H1 (cell line): ENCODE data around the gene RNASE2. TPM values are rescaled to one million over a fixed set of nuclear protein-coding genes. Genes with fewer than 3 reads are reported as not detected.

Source experiments
- CTCF ChIA-PET: fragments of 300-600 bp; sonication (Branson Sonifier 250); formaldehyde crosslinking; loops from one replicate; lab custom pipeline; 2021; ENCODE audit not compliant: partially characterized antibody; lab: Charles Lee
- POLR2A ChIA-PET: fragments of 300-600 bp; sonication (Branson Sonifier 250); formaldehyde crosslinking; loops from one replicate; lab custom pipeline; 2021; ENCODE audit warnings: inconsistent platforms; ENCODE audit not compliant: partially characterized antibody; lab: Charles Lee
- DNase-seq, 2 experiments: peaks; one replicate each; pipeline versions ENCODE4 v3.0.0 to v3.0.0-alpha.2; 2010 to 2022; ENCODE audit warnings: low spot score in 2 of 2, low read depth in 1 of 2, mixed read lengths in 1 of 2
- FAIRE-seq: peaks from 2 replicates; lab custom pipeline; 2011; peaks lifted over from hg19 to GRCh38; lab: Jason Lieb, UNC
- H2AFZ ChIP-seq: 2 replicates; pipeline ENCODE4 v1.8.1; 2012; ENCODE audit warnings: low read length, inconsistent platforms
- H2AK5ac ChIP-seq: 2 replicates; pipeline ENCODE4 v1.6.1; 2013; ENCODE audit warnings: low read depth, low read length
- H2BK120ac ChIP-seq: replicated peaks from 2 replicates; pipeline ENCODE3; 2013; ENCODE audit warnings: low read depth, low read length, inconsistent platforms
- H2BK12ac ChIP-seq: 2 replicates; pipeline ENCODE4 v1.6.1; 2013; ENCODE audit warnings: low read depth, low read length
- H2BK15ac ChIP-seq: 2 replicates; pipeline ENCODE4 v1.6.1; 2013; ENCODE audit warnings: low read length
- H2BK20ac ChIP-seq: 2 replicates; pipeline ENCODE4 v1.6.1; 2013; ENCODE audit warnings: low read length
- H2BK5ac ChIP-seq: 2 replicates; pipeline ENCODE4 v1.6.1; 2013; ENCODE audit warnings: low read depth, low read length
- H3K14ac ChIP-seq: 2 replicates; pipeline ENCODE4 v1.6.1; 2013; ENCODE audit warnings: inconsistent platforms; ENCODE audit not compliant: insufficient read length
- H3K18ac ChIP-seq: 2 replicates; pipeline ENCODE4 v1.6.1; 2013; ENCODE audit warnings: low read length; ENCODE audit errors: extremely low read depth
- H3K23ac ChIP-seq: 2 replicates; pipeline ENCODE4 v1.6.1; 2013; ENCODE audit warnings: inconsistent platforms; ENCODE audit not compliant: insufficient read length
- H3K23me2 ChIP-seq: 2 replicates; pipeline ENCODE4 v1.6.1; 2013; ENCODE audit warnings: low read depth, low read length
- H3K27ac ChIP-seq: 2 replicates; pipeline ENCODE4 v1.6.1; 2011; ENCODE audit warnings: low read depth, low read length, inconsistent platforms
- H3K27me3 ChIP-seq, 4 experiments: replicated peaks in 1 of 4; 1 replicate in 1 of 4; 2 replicates in 3 of 4; pipeline versions ENCODE4 v1.6.1 to v1.8.1; 2011 to 2013; ENCODE audit warnings: low read length in 3 of 4, mild to moderate bottlenecking in 3 of 4, inconsistent platforms in 2 of 4, mixed read lengths in 2 of 4, moderate library complexity in 1 of 4; ENCODE audit not compliant: control insufficient read depth in 3 of 4, insufficient read depth in 3 of 4; ENCODE audit errors: extremely low read depth in 1 of 4
- H3K36me3 ChIP-seq, 4 experiments: 2 replicates each; pipeline versions ENCODE4 v1.6.1 to v1.8.1; 2011 to 2013; ENCODE audit warnings: mild to moderate bottlenecking in 4 of 4, low read length in 3 of 4, moderate library complexity in 2 of 4, control low read depth in 1 of 4, inconsistent platforms in 1 of 4; ENCODE audit not compliant: insufficient read depth in 4 of 4, control insufficient read depth in 2 of 4
- H3K4ac ChIP-seq: replicated peaks from 2 replicates; pipeline ENCODE3; 2013; ENCODE audit warnings: low read length, low read depth, mixed read lengths, inconsistent platforms; ENCODE audit not compliant: insufficient read length
- H3K4me1 ChIP-seq, 4 experiments: replicated peaks in 1 of 4; 1 replicate in 1 of 4; 2 replicates in 3 of 4; pipeline versions ENCODE4 v1.6.1 to v1.8.1; 2011 to 2013; ENCODE audit warnings: low read length in 3 of 4, inconsistent platforms in 2 of 4, mixed read lengths in 1 of 4; ENCODE audit not compliant: insufficient read depth in 4 of 4, control insufficient read depth in 3 of 4
- H3K4me2 ChIP-seq, 2 experiments: 2 replicates each; pipeline versions ENCODE4 v1.6.1 to v1.8.1; 2011 to 2013; ENCODE audit warnings: low read depth in 2 of 2, low read length in 2 of 2, control low read depth in 1 of 2, inconsistent platforms in 1 of 2, mild to moderate bottlenecking in 1 of 2; ENCODE audit not compliant: insufficient read depth in 1 of 2
- H3K4me3 ChIP-seq, 4 experiments: fragments of 200-600, 300-600 bp in 1 of 4; sonication (generic), shearing (Covaris generic), sonication (Bioruptor Twin) in 1 of 4; 2 replicates each; pipeline versions ENCODE4 v1.5.1 to v1.8.1; 2011 to 2016; ENCODE audit warnings: low read length in 4 of 4, low read depth in 3 of 4, control low read depth in 2 of 4, inconsistent platforms in 2 of 4, mild to moderate bottlenecking in 2 of 4, mixed read lengths in 1 of 4, moderate library complexity in 1 of 4; ENCODE audit not compliant: insufficient read depth in 2 of 4; ENCODE audit errors: extremely low read depth in 1 of 4
- H3K56ac ChIP-seq: replicated peaks from 2 replicates; pipeline ENCODE3; 2013; ENCODE audit warnings: low read depth, mild to moderate bottlenecking, mixed read lengths, low read length, inconsistent platforms; ENCODE audit not compliant: insufficient read length
- H3K79me1 ChIP-seq: 2 replicates; pipeline ENCODE4 v1.6.1; 2013; ENCODE audit warnings: low read depth, low read length, control low read depth
- H3K79me2 ChIP-seq, 2 experiments: 2 replicates each; pipeline versions ENCODE4 v1.6.1 to v1.8.1; 2012 to 2013; ENCODE audit warnings: low read length in 2 of 2, mild to moderate bottlenecking in 2 of 2, inconsistent platforms in 1 of 2; ENCODE audit not compliant: insufficient read depth in 2 of 2, control insufficient read depth in 1 of 2
- H3K9ac ChIP-seq, 4 experiments: replicated peaks in 1 of 4; 1 replicate in 1 of 4; 2 replicates in 3 of 4; pipeline versions ENCODE4 v1.6.1 to v1.8.1; 2011 to 2013; ENCODE audit warnings: low read depth in 3 of 4, low read length in 3 of 4, control low read depth in 2 of 4, mild to moderate bottlenecking in 2 of 4, moderate library complexity in 2 of 4, inconsistent platforms in 1 of 4; ENCODE audit errors: extremely low read depth in 1 of 4
- H3K9me3 ChIP-seq, 2 experiments: 2 replicates each; pipeline versions ENCODE4 v1.6.1 to v1.8.1; 2012 to 2013; ENCODE audit warnings: mild to moderate bottlenecking in 2 of 2, moderate library complexity in 2 of 2, control low read depth in 1 of 2, inconsistent platforms in 1 of 2, low read depth in 1 of 2, low read length in 1 of 2, mixed read lengths in 1 of 2; ENCODE audit not compliant: insufficient read depth in 2 of 2
- H4K20me1 ChIP-seq, 2 experiments: replicated peaks in 1 of 2; 2 replicates each; pipeline versions ENCODE3 to v1.8.1; 2011 to 2013; ENCODE audit warnings: inconsistent platforms in 2 of 2, low read length in 2 of 2, mild to moderate bottlenecking in 1 of 2; ENCODE audit not compliant: insufficient read depth in 2 of 2, control insufficient read depth in 1 of 2
- H4K5ac ChIP-seq: 2 replicates; pipeline ENCODE4 v1.6.1; 2013; ENCODE audit warnings: low read length, low read depth, mixed read lengths, inconsistent platforms; ENCODE audit not compliant: insufficient read length
- H4K8ac ChIP-seq: 2 replicates; pipeline ENCODE4 v1.8.0; 2013; ENCODE audit warnings: mild to moderate bottlenecking, moderate library complexity, low read length, inconsistent platforms; ENCODE audit not compliant: insufficient read depth; ENCODE audit errors: extremely low read depth
- H4K91ac ChIP-seq: replicated peaks from 2 replicates; pipeline ENCODE3; 2013; ENCODE audit warnings: low read length, mixed read lengths, inconsistent platforms; ENCODE audit not compliant: insufficient read length
- ASH2L ChIP-seq: fragments of 200-600, 300-600 bp; sonication (generic); IDR thresholded peaks from one replicate; pipeline ENCODE4 v1.7.1; 2017; ENCODE audit warnings: low read length
- GABPA ChIP-seq: IDR thresholded peaks from 2 replicates; pipeline ENCODE4 v1.6.1; 2011; ENCODE audit warnings: mild to moderate bottlenecking, low read length, moderate library complexity, borderline replicate concordance; ENCODE audit not compliant: insufficient read depth
- POLR2AphosphoS5 ChIP-seq: IDR thresholded peaks from 2 replicates; pipeline ENCODE4 v1.6.1; 2011; ENCODE audit warnings: low read depth, low read length
- WGBS, 2 experiments: shearing (Covaris generic) in 1 of 2; methylation state at CpG; one replicate each; pipeline versions ENCODE4 v1.1.6 to v1.1.7; 2013 to 2015; ENCODE audit warnings: low lambda C conversion rate in 2 of 2, mixed read lengths in 2 of 2, inconsistent platforms in 1 of 2, low coverage in 1 of 2, missing lambda C conversion rate in 1 of 2; ENCODE audit not compliant: insufficient replicate concordance in 2 of 2, insufficient coverage in 1 of 2, insufficient read length in 1 of 2; ENCODE audit errors: extremely low coverage in 1 of 2, missing lambda C conversion rate in 1 of 2; 5-methylcytosine and 5-hydroxymethylcytosine counted together
- polyA plus RNA-seq, 7 experiments: library from polyadenylated mRNA; depleted of rRNA in 3 of 7; stranded (reverse) in 5 of 7; unstranded in 2 of 7; fragments of >200 nt in 5 of 7; fragments of 200-250 nt in 2 of 7; gene quantifications; 1 replicate in 5 of 7; 2 replicates in 1 of 7; 4 replicates in 1 of 7; pipeline versions ENCODE4 v1.2.1 to v1.2.3, GENCODE V29; 2011 to 2013; ENCODE audit warnings: missing spikeins in 2 of 7, mixed read lengths in 2 of 7
- total RNA-seq: library from RNA; stranded (reverse); fragmentation: NEBNext Ultra II Directional; extraction: Animal tissue kit (Norgen Biotek cat#: 25700); gene quantifications from 2 replicates; pipeline ENCODE4 v1.2.1, GENCODE V29; 2021

RNASE2 gene
- total and polyA plus RNA-seq, 2 of the 8 experiments (the other 6 are each of a cell fraction or from before 2014, with no cell fraction given), result not detected

- H3K4ac ChIP-seq, result no peak overlapping the region
- no peaks in the 10 kb centered on the region for H3K9me3 ChIP-seq
- H4K5ac ChIP-seq, result no peak overlapping the region
- no peak overlapping the region for H2AK5ac ChIP-seq
- H2BK12ac ChIP-seq, result peak overlapping the region; percentile 29; the same call in 1 of the 2 replicates
- H4K91ac ChIP-seq, result no peak overlapping the region
- H3K4me1 ChIP-seq, result peaks cover 0 to 2% (median under 1%) of the 10 kb centered on the region in 4 experiments; a peak in 2 of 7 replicates
- H2BK20ac ChIP-seq, result no peak overlapping the region
- H2BK120ac ChIP-seq, result no peak overlapping the region
- ChIA-PET CTCF (interaction anchor here (0.6 to 4.0 kb wide), 39 partner anchors 9 to 1591 kb away, joined by 3 to 42 read pairs (median 5); partner anchors contain the start of gene ARHGEF40), POLR2A (interaction anchor here (0.6 to 2.1 kb wide), 11 partner anchors 9 to 286 kb away, joined by 3 to 9 read pairs (median 5); partner anchors contain the start of gene ARHGEF40)
- no peak for DNase-seq
- peaks cover 4% of the 10 kb centered on the region; the same call in 1 of the 2 replicates for H3K23me2 ChIP-seq
- peaks cover 0 to 3% (median 1%) of the 10 kb centered on the region in 4 experiments; a peak in 2 of 7 replicates for H3K27me3 ChIP-seq
- H2BK15ac ChIP-seq, result no peak overlapping the region
- H2BK5ac ChIP-seq, result peak overlapping the region; percentile 54
- no peak overlapping the region for H3K27ac ChIP-seq
- no peaks in the 10 kb centered on the region for H3K36me3 ChIP-seq
- no peak overlapping the region for H3K14ac ChIP-seq
- no peaks in the 10 kb centered on the region for H3K79me1 ChIP-seq
- H3K79me2 ChIP-seq, result no peaks in the 10 kb centered on the region
- H4K8ac ChIP-seq, result no peak overlapping the region
- FAIRE-seq, result no peak
- H3K56ac ChIP-seq, result no peak overlapping the region
- TF ChIP-seq GABPA, result no peak
- 0 out of 2 replicates have a peak, but pooled peaks have one; percentile 14 for TF ChIP-seq POLR2AphosphoS5
- TF ChIP-seq ASH2L, result peak; percentile 58
- H3K18ac ChIP-seq, result peak overlapping the region; percentile 24; the same call in 1 of the 2 replicates
- H3K9ac ChIP-seq, result no peak overlapping the region; a peak in 1 of 7 replicates
- peak overlapping the region; percentile 20 to 88 (median 75); a peak in 7 of 8 replicates for H3K4me3 ChIP-seq
- no peaks in the 10 kb centered on the region for H4K20me1 ChIP-seq
- peak overlapping the region; percentile 98 for H2AFZ ChIP-seq
- H3K23ac ChIP-seq, result no peak overlapping the region
- peak overlapping the region; percentile 44 to 83 for H3K4me2 ChIP-seq
- WGBS, 2 experiments, result 24% methylated on average over 8 of the region's 8 CpGs; no CpG with 5 or more reads in 1 of the 2 experiments
Measured at GRCh38 chr14:20971705-20972021, 16.4 kb downstream of the RNASE2 start.
